ENCODE results near the gene PTPRQ. TPM values are rescaled to one million over a fixed set of nuclear protein-coding genes. Genes with fewer than 3 reads are reported as not detected.
A peak's percentile ranks its signal among the peaks of the same experiment; 100 is the strongest.

Gene PTPRQ
- total RNA-seq, 1 donor from 2014 or later = 0.35 TPM

GRCh38 chr12:80589077-80589476, 145.0 kb downstream of the PTPRQ start:
- H3K36me3 Mint-ChIP-seq (ENCODE audit: unreplicated experiment) = no peaks in the 10 kb centered on the region
- H3K27me3 Mint-ChIP-seq (ENCODE audit: unreplicated experiment) = no peaks in the 10 kb centered on the region
- H3K4me3 Mint-ChIP-seq (ENCODE audit: unreplicated experiment) = no peak overlapping the region
- DNase-seq (ENCODE audit: extremely low spot score, unreplicated experiment) = no peak
- H3K4me1 Mint-ChIP-seq (ENCODE audit: unreplicated experiment) = peaks cover 36% of the 10 kb centered on the region
- no peak for TF ChIP-seq CTCF (IDR thresholded peaks at IDR 0.05)
- H3K27ac Mint-ChIP-seq (ENCODE audit: unreplicated experiment) = no peak overlapping the region
- H3K9me3 Mint-ChIP-seq (ENCODE audit: unreplicated experiment) = no peaks in the 10 kb centered on the region

GRCh38 chr12:80590085-80590484, 146.1 kb downstream of the PTPRQ start:
- Mint-ChIP-seq H3K4me3 (ENCODE audit: unreplicated experiment) (no peak overlapping the region), H3K4me1 (ENCODE audit: unreplicated experiment) (peaks cover 45% of the 10 kb centered on the region)

GRCh38 chr12:80593766-80594165, 149.7 kb downstream of the PTPRQ start:
- H3K27me3 Mint-ChIP-seq (ENCODE audit: unreplicated experiment) = no peaks in the 10 kb centered on the region
- peak overlapping the region; percentile 44 for H3K27ac Mint-ChIP-seq (ENCODE audit: unreplicated experiment)
- DNase-seq (ENCODE audit: extremely low spot score, unreplicated experiment) = no peak
- H3K4me3 Mint-ChIP-seq (ENCODE audit: unreplicated experiment) = no peak overlapping the region
- H3K4me1 Mint-ChIP-seq (ENCODE audit: unreplicated experiment) = peaks cover 38% of the 10 kb centered on the region
- no peaks in the 10 kb centered on the region for H3K36me3 Mint-ChIP-seq (ENCODE audit: unreplicated experiment)
- no peak for TF ChIP-seq CTCF (IDR thresholded peaks at IDR 0.05)
- H3K9me3 Mint-ChIP-seq (ENCODE audit: unreplicated experiment) = no peaks in the 10 kb centered on the region

More at GRCh38 chr12:80590085-80590484, 146.1 kb downstream of the PTPRQ start:
- Mint-ChIP-seq H3K27ac (ENCODE audit: unreplicated experiment) (no peak overlapping the region), H3K27me3 (ENCODE audit: unreplicated experiment) (no peaks in the 10 kb centered on the region), H3K36me3 (ENCODE audit: unreplicated experiment) (no peaks in the 10 kb centered on the region), H3K9me3 (ENCODE audit: unreplicated experiment) (no peaks in the 10 kb centered on the region)
- no peak for DNase-seq (ENCODE audit: extremely low spot score, unreplicated experiment)
- TF ChIP-seq CTCF (IDR thresholded peaks at IDR 0.05) = no peak

- H3K4me3 Mint-ChIP-seq (ENCODE audit: unreplicated experiment) = no peak overlapping the region
- H3K4me1 Mint-ChIP-seq (ENCODE audit: unreplicated experiment) = peaks cover 26% of the 10 kb centered on the region
- H3K27ac Mint-ChIP-seq (ENCODE audit: unreplicated experiment) = no peak overlapping the region
- no peak for TF ChIP-seq CTCF (IDR thresholded peaks at IDR 0.05)
- no peaks in the 10 kb centered on the region for H3K36me3 Mint-ChIP-seq (ENCODE audit: unreplicated experiment)
- DNase-seq (ENCODE audit: extremely low spot score, unreplicated experiment) = no peak
- no peaks in the 10 kb centered on the region for H3K9me3 Mint-ChIP-seq (ENCODE audit: unreplicated experiment)
- H3K27me3 Mint-ChIP-seq (ENCODE audit: unreplicated experiment) = no peaks in the 10 kb centered on the region
These were observed 152.5 kb downstream of the PTPRQ start for GRCh38 chr12:80596509-80596908.

GRCh38 chr12:80598004-80598606, 154.1 kb downstream of the PTPRQ start:
- Mint-ChIP-seq H3K4me1 (ENCODE audit: unreplicated experiment) (peaks cover 26% of the 10 kb centered on the region), H3K36me3 (ENCODE audit: unreplicated experiment) (no peaks in the 10 kb centered on the region), H3K4me3 (ENCODE audit: unreplicated experiment) (no peak overlapping the region), H3K27me3 (ENCODE audit: unreplicated experiment) (no peaks in the 10 kb centered on the region), H3K27ac (ENCODE audit: unreplicated experiment) (peak overlapping the region; percentile 5), H3K9me3 (ENCODE audit: unreplicated experiment) (no peaks in the 10 kb centered on the region)
- peak; percentile 63 for TF ChIP-seq CTCF (IDR thresholded peaks at IDR 0.05)
- DNase-seq (ENCODE audit: extremely low spot score, unreplicated experiment) = no peak
